ENCODE data around the gene MZT2A.
"Not testable (repeated sequence)": the region's sequence is repeated elsewhere in the genome, so short reads cannot be mapped to it uniquely, and the experiment has no call there.

The MZT2A gene

GRCh38 chr2:131445896-131446295, 46.3 kb downstream of the MZT2A start:
- H4K20me1 ChIP-seq, result no peaks in the 10 kb centered on the region
- H3K36me3 ChIP-seq, result no peaks in the 10 kb centered on the region
- no peak overlapping the region for H3K27ac ChIP-seq
- no peaks in the 10 kb centered on the region for H3K4me1 ChIP-seq
- no peak overlapping the region for H3K4me3 ChIP-seq
- no peaks in the 10 kb centered on the region for H3K27me3 ChIP-seq
- no peak for TF ChIP-seq Cebpa-rat (IDR thresholded peaks at IDR 0.05)
- H3K4me2 ChIP-seq, result no peak overlapping the region
- H3K9me3 ChIP-seq, result no peaks in the 10 kb centered on the region
- H3K9ac ChIP-seq, result no peak overlapping the region

GRCh38 chr2:131445515-131445797, 46.7 kb downstream of the MZT2A start:
- H3K4me3 ChIP-seq, result not testable (repeated sequence)

GRCh38 chr2:131444736-131445514, 47.3 kb downstream of the MZT2A start:
- H3K4me2 ChIP-seq, H3K27me3 ChIP-seq, H3K4me1 ChIP-seq, H3K9ac ChIP-seq, H4K20me1 ChIP-seq, H3K36me3 ChIP-seq, H3K9me3 ChIP-seq, H3K27ac ChIP-seq, H3K4me3 ChIP-seq: not testable (repeated sequence)

More at GRCh38 chr2:131445515-131445797, 46.7 kb downstream of the MZT2A start:
- H3K4me2 ChIP-seq, H4K20me1 ChIP-seq, H3K36me3 ChIP-seq, H3K27ac ChIP-seq, H3K9me3 ChIP-seq, H3K9ac ChIP-seq, H3K4me1 ChIP-seq, H3K27me3 ChIP-seq: not testable (repeated sequence)

DNA sequence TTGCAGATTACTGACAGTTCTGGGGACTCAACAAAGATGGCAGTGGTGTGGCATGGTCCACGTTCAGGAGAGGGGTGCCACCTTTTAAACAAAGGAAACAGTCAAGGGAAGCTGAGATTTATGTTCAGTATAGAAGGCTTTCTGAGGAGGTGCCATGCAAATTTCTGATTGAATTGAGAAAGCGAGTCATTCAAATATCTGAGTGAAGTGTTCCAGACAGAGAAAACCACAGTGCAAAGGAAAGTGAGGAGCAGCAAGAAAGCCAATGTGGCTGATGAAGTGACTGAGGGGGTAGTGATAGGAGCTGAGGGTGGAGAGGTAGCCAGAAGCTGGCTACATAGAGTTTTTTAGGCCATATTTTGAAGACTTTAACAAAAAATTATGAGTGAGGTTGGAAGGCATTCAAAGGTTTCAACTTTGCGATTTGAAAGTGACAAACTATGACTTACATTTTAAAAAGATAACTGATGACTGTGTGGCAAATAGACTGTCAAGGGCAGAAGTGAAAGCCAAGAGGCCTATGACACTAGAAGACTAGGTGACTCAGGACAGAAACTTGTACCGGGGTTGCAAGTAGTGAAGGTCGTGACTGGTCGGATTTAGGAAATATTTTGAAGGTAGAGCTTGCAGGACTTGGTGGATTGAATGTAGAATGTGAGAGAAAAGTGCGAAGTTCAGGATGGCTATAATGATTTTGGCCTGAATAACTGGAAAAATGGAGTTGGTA, 51.3 kb downstream of the MZT2A start:
- H3K4me2 ChIP-seq, H3K4me1 ChIP-seq, H3K27ac ChIP-seq, H3K36me3 ChIP-seq, H4K20me1 ChIP-seq, H3K27me3 ChIP-seq, H3K4me3 ChIP-seq, H3K9me3 ChIP-seq, H3K9ac ChIP-seq: not testable (repeated sequence)
